ENCODE results near the gene SMAD6.

DNA sequence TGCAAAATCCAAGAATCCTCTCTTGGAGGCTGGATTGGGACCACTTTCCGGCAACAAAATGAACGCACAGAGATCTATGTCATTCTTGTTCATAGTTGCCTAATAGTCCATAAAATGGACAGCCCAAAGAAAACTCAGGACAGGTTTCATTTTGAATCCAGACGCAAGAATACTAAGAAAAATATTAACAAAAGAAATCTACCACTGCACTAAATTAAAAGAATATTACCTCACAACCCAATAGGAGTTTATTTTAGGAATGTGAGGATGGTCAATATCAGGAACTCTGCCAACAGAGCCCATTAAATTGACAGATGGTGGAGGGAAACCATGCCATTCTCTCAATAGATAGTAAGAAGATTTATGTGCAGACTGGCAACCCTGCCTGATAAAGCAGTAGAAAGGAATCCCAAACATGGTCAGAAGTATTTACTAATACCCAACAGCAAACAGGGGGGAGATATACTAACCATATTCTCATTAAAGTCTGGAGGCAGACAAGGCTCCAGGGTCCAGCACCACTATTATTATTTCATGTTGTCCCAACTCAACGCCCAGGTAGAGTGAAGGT is 127.6 kb downstream of the SMAD6 start:
- no peak for TF ChIP-seq POLR2AphosphoS5 (IDR thresholded peaks at IDR 0.05; ENCODE audit: low read depth, low read length)
- no peak for TF ChIP-seq SIN3A (IDR thresholded peaks at IDR 0.05; ENCODE audit: borderline replicate concordance, insufficient read depth, low read length)
- no peak for TF ChIP-seq TAF1 (IDR thresholded peaks at IDR 0.05; ENCODE audit: borderline replicate concordance, insufficient read depth, low read length)
- TF ChIP-seq, protein P1, sequence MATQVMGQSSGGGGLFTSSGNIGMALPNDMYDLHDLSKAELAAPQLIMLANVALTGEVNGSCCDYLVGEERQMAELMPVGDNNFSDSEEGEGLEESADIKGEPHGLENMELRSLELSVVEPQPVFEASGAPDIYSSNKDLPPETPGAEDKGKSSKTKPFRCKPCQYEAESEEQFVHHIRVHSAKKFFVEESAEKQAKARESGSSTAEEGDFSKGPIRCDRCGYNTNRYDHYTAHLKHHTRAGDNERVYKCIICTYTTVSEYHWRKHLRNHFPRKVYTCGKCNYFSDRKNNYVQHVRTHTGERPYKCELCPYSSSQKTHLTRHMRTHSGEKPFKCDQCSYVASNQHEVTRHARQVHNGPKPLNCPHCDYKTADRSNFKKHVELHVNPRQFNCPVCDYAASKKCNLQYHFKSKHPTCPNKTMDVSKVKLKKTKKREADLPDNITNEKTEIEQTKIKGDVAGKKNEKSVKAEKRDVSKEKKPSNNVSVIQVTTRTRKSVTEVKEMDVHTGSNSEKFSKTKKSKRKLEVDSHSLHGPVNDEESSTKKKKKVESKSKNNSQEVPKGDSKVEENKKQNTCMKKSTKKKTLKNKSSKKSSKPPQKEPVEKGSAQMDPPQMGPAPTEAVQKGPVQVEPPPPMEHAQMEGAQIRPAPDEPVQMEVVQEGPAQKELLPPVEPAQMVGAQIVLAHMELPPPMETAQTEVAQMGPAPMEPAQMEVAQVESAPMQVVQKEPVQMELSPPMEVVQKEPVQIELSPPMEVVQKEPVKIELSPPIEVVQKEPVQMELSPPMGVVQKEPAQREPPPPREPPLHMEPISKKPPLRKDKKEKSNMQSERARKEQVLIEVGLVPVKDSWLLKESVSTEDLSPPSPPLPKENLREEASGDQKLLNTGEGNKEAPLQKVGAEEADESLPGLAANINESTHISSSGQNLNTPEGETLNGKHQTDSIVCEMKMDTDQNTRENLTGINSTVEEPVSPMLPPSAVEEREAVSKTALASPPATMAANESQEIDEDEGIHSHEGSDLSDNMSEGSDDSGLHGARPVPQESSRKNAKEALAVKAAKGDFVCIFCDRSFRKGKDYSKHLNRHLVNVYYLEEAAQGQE (IDR thresholded peaks at IDR 0.05; ENCODE audit: insufficient read depth in 1 of 2, low read depth in 2 of 2, low read length in 2 of 2), result no peak

Measured in PFSK-1 (cell line).